ENCODE data around the gene NT5M.

DNA sequence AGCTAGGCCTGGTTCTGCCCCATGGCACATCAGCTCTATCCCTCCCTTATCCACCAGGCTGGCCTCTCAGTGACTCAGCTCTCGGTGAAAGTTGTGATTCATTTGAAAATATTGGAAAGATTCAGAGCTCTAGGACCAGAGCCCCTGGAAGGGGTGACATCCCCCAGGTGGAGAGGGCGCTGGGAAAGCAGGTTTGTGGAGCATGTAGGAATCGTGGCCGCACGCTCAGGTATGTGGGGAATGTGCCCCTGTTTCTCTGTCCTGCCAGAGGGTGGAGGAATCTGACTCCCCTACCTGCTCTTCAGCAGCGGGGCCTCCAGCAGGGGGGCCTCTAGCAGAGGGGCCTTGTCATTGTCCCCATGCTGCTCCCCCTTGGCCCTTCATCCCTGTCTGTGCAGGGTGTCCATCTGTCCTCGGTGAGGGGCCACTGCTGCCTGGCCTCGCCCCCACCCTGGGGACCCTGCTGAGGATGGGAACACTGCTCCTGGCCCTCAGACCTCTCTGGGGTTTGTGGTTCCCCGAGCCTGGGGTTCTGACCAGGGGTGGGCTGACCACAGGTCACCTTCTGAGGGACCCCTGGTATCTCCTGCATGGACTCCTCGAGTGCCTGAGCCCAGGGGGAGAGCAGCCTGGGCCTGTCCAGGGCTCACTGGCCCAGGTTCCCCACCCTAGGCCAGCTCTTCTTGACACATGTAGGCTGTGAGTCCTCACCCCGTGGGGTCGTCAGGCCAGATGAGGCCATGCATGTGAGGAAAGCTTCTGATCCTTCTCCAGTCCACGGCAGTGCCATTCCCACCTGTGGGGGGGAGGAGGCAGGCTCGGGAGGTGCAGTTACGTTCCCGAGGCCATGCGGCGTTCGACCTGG is 47.5 kb downstream of the NT5M start:
- TF ChIP-seq, protein P1, sequence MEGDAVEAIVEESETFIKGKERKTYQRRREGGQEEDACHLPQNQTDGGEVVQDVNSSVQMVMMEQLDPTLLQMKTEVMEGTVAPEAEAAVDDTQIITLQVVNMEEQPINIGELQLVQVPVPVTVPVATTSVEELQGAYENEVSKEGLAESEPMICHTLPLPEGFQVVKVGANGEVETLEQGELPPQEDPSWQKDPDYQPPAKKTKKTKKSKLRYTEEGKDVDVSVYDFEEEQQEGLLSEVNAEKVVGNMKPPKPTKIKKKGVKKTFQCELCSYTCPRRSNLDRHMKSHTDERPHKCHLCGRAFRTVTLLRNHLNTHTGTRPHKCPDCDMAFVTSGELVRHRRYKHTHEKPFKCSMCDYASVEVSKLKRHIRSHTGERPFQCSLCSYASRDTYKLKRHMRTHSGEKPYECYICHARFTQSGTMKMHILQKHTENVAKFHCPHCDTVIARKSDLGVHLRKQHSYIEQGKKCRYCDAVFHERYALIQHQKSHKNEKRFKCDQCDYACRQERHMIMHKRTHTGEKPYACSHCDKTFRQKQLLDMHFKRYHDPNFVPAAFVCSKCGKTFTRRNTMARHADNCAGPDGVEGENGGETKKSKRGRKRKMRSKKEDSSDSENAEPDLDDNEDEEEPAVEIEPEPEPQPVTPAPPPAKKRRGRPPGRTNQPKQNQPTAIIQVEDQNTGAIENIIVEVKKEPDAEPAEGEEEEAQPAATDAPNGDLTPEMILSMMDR (IDR thresholded peaks at IDR 0.05) = no peak
- TF ChIP-seq ZNF138 (CRISPR knock-in tag; conservative IDR thresholded peaks at IDR 0.05) = no peak
- TF ChIP-seq, protein P2, sequence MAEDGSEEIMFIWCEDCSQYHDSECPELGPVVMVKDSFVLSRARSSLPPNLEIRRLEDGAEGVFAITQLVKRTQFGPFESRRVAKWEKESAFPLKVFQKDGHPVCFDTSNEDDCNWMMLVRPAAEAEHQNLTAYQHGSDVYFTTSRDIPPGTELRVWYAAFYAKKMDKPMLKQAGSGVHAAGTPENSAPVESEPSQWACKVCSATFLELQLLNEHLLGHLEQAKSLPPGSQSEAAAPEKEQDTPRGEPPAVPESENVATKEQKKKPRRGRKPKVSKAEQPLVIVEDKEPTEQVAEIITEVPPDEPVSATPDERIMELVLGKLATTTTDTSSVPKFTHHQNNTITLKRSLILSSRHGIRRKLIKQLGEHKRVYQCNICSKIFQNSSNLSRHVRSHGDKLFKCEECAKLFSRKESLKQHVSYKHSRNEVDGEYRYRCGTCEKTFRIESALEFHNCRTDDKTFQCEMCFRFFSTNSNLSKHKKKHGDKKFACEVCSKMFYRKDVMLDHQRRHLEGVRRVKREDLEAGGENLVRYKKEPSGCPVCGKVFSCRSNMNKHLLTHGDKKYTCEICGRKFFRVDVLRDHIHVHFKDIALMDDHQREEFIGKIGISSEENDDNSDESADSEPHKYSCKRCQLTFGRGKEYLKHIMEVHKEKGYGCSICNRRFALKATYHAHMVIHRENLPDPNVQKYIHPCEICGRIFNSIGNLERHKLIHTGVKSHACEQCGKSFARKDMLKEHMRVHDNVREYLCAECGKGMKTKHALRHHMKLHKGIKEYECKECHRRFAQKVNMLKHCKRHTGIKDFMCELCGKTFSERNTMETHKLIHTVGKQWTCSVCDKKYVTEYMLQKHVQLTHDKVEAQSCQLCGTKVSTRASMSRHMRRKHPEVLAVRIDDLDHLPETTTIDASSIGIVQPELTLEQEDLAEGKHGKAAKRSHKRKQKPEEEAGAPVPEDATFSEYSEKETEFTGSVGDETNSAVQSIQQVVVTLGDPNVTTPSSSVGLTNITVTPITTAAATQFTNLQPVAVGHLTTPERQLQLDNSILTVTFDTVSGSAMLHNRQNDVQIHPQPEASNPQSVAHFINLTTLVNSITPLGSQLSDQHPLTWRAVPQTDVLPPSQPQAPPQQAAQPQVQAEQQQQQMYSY (CRISPR knock-in tag; IDR thresholded peaks at IDR 0.05) = no peak
